Islet precursor cell (in vitro differentiated cells): Measurements from ENCODE around the gene GNS.

Source experiments
- DNase-seq: peaks from one replicate; pipeline ENCODE4 v3.0.0-alpha.2; 2018

The GNS gene

DNA sequence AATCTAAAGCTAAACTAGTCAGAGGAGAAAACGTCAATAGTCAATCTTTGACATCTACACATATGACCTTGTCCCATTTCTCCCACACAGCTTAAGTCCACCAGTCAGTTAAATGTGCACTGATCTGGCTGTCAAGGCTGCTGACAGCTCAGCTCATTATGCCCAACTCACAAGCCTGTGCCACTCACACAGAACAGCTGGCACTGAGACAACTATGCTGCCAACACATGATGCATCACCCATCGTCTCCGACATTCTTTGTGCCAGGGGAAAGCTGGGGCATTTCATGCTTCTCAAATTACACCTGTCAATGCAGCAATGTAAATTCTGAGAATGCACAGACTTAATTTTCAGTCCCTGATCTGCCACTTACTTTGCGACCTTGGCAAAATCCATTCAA lies 25.3 kb downstream of the GNS start:
- no peak for DNase-seq

DNA sequence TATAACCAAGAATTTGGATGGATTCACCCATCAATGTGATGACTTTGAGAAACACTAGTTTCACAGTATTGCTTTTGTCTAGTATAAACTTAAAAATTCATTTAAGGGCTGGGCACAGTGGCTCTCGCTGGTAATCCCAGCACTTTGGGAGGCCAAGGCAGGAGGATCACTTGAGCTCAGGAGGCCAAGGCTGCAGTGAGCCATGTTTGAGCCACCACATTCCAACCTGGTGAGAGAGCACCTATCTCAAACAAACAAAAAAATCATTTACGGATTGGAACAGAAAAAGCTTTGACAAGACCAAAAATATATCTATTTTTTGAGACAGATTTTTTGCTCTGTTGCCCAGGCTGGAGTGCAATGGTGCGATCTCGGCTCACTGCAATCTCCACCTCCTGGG lies 27.5 kb downstream of the GNS start:
- DNase-seq: no peak

GRCh38 chr12:64730588-64730969 lies 28.6 kb downstream of the GNS start:
- DNase-seq: peak; percentile 92

- no peak for DNase-seq
Observed at GRCh38 chr12:64729909-64730587, 29.2 kb downstream of the GNS start.

DNA sequence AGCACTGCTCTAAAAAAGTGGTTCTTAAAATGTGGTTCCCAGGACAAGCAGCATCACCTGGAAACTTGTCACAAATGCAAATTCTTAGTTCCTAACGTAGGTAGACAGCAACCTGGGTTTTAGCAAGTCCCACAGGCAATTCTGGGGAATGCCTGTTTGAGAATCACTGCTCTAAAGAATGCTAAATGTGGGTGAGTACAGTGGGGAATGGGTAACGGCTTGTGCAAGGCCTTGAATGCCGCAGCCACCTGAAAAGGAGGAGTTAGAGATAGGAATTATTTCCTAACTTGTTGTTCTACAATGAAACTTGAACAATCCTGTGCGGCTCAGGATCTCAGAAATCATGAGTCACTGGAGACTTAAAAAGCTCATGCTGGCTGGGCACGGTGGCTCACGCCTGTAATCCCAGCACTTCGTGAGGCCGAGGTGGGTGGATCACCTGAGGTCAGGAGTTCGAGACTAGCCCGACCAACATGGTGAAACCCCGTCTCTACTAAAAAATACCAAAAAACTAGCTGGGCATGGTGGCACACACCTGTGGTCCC lies 34.9 kb downstream of the GNS start:
- DNase-seq: no peak

DNA sequence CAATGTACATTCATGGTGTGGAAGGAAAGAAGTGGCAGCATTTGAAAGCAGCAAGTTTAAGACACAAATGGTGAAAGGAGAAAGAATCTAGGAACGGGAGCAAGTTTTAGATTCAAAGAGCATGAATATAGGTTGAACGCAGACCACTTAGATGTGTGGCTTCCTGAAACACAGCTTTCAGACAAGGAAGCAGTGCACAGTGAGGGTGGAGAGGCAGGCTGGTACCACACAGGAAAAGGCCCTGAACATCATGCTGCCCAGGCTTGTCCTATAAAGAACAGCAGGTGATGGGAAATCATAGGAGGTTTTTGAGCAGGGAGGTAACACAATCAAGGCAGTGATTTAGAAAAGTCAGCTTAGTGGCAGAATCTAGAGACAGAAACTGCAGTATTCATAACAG lies 35.6 kb downstream of the GNS start:
- no peak for DNase-seq

- peak; percentile 67 for DNase-seq
Observed at GRCh38 chr12:64722835-64723234, 36.4 kb downstream of the GNS start.

GRCh38 chr12:64720884-64721283 lies 38.3 kb downstream of the GNS start:
- DNase-seq: no peak

DNA sequence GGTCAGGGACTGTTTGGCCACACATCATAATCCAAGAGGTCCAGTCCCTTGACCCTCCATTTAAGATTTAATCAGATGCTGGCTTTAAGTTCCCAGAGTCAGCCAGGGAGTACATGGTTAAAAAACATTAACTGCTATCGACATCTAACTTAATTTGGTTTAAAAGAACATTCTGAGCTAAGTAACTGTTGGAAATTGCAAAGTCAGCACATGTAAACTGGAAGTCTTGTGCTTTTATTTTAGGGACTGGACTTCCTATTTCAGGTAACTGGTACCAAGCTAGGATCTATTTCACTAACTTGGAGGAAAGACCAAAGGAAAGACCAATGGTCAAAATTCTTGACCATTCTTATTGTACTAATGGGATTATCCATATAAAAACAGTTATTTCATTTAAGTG lies 40.6 kb downstream of the GNS start:
- no peak for DNase-seq

DNA sequence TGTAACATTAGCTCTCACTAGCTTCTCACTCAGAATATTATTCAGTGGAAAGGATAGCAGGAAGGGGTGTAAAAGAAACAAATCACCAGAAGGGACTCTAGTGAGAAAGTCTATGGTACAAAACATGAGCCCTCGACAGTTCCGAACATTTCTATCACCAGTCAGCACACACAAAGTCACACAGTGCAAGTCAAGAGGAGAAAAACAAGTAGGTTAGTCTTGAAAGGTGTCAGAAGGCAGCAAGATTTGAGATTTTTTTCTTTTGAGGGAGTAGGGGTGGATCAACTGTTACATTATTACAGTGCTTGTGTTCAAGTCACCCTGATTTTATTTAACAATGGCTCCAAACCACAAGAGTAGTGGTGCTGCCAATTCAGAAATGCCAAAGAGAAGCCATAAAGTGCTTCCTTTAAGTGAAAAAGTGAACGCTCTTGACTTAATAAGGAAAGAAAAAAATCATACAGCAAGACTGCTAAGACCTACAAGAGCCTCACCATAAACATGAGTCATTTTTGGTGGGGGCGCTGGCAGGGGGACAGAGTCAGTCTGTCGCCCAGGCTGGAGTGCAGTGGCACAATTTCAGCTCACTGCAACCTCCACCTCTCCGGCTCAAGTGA lies 42.3 kb downstream of the GNS start:
- no peak for DNase-seq

DNA sequence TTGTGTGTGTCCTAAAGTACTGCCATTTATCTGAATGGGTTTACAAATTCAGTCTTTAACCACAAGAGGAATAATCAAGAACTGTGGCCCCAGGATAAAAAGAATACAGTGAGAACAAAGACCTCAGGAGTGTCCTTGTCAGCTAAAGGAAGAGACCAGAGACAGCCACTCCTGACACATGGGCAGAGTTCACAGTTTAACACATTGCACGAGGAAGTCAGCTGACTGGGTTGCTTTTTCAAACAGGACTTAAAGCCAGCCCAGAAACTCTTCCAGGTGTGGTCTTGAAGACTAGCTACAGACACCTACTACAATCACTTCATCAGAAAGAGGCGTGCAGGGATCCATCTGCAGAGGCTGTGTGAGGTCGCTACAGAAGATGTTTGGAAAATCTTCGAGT lies 42.8 kb downstream of the GNS start:
- DNase-seq: no peak

DNA sequence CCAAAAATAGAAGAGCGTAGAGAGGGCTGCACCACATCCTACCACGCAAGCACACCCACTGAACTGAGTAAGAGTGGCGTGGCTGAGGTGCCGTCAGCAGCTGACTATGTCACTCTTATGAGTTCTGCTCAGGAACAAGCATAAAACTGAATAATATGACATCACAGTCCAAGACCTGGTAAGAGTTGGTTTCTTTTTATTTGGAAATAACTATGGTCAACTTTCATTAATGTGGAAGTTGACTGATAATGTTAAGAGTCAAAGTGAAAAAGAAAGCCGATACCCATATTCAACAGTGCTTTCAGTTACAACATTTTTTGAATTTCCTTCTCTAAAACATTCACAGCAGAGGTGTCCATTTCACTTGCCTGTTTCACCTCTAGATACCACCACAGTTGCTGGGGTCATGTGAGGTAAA lies 44.6 kb downstream of the GNS start:
- no peak for DNase-seq

- DNase-seq: no peak
Observed at GRCh38 chr12:64713376-64713775, 45.8 kb downstream of the GNS start.

- DNase-seq: no peak
Observed at GRCh38 chr12:64709429-64709828, 49.8 kb downstream of the GNS start.

GRCh38 chr12:64707926-64708325 lies 51.3 kb downstream of the GNS start:
- DNase-seq: no peak

DNA sequence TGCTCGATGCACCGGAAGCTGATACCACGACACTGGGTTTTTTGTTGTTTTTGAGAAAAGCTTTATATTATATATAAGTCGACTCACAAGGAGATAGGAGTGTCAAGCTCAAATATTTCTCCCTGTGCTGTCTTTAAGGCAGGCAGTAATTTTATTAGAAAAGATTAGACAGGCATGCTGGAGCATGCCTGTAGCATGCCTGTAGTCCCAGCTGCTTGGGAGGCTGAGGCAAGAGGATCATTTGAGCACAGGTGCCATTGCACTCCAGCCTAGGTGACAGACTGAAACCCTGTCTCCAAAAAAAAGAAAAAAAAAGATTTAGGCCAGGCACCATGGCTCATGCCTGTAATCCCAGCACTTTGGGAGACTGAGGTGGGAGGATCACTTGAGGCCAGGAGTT lies 51.8 kb downstream of the GNS start:
- no peak for DNase-seq

GRCh38 chr12:64706857-64707256 lies 52.3 kb downstream of the GNS start:
- no peak for DNase-seq

DNA sequence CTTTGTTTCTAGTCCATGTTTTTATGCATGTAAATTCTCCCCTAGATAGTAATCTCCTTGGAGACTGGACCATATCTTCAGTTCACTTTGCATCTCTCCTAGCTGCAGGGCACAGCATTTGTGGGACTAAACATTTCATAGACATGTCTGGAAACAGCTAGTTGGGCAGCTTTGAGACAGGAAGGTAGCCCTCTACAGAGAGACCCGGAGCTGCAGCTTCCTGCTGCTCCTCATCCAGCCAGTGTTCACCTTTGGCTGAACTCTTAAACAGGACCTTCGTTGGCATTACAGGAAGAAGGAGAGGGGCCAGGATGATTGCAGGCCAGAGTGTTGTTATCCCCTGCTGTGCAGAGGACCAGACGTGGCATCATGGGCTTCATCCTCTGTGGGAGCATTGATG lies 52.9 kb downstream of the GNS start:
- peak; percentile 56 for DNase-seq

DNA sequence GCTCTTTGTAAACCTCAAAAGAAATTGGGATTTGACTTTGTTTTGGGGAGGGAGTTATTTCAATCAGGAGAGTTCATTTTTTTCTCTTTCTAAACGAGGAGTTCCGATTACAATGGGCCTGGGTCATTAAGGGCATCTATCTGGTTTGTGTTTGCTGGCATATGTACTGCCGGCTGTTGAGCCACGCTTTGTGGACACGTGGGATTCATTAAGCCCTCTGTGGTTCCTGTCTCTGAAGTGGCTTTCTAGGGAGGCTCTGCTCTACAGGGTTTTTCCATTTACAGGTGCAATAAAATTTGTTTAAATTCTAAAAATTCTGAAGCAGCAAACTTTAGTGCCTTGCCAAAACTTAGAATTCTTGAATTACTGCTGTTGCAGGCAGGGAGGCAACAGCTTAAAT lies 57.9 kb downstream of the GNS start:
- no peak for DNase-seq

DNA sequence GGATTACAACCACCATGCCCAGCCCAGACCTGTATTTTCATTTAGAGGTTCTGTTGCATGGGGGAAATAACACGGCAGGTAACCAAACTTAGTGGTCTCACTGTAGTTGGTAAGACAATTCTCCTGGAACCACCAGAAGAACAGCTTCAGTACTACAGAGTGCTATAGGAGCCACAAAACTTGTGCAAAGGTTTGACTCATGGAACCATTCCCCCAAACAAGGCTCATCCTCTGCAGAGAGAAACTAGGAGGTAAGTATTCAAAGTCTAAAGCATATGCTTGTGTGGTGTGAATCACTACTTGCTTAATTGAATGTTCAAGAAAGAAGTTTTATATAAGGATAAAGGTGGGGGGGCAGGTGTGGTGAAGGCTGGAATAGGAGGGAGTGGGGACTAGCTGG lies 58.7 kb downstream of the GNS start:
- no peak for DNase-seq

DNA sequence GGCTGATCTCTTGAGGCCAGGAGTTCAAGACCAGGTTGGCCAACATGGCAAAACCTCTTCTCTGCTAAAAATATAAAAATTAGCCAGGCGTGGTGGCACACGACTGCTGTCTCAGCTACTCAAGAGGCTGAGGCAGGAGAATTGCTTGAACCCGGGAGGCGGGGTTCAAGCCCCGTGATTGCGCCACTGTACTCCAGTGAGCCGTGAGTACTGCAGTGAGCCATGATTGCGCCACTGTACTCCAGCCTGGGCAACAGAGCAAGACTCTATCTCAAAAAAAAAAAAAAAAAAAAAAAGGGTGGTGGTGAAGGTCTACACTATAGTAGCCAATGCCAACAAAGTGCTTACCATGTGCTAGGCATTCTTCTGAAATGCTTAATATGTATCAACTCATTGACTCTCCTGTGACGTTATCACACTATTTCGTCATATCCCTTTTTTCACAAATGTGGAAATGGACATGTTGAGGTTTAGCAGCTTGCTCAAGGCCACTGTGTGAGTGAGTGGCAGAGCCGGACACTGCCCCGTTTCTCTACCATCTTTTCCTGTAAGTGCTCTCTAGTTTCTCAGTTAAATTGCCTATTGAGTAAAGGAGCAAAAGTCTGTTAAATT lies 59.6 kb downstream of the GNS start:
- no peak for DNase-seq

DNA sequence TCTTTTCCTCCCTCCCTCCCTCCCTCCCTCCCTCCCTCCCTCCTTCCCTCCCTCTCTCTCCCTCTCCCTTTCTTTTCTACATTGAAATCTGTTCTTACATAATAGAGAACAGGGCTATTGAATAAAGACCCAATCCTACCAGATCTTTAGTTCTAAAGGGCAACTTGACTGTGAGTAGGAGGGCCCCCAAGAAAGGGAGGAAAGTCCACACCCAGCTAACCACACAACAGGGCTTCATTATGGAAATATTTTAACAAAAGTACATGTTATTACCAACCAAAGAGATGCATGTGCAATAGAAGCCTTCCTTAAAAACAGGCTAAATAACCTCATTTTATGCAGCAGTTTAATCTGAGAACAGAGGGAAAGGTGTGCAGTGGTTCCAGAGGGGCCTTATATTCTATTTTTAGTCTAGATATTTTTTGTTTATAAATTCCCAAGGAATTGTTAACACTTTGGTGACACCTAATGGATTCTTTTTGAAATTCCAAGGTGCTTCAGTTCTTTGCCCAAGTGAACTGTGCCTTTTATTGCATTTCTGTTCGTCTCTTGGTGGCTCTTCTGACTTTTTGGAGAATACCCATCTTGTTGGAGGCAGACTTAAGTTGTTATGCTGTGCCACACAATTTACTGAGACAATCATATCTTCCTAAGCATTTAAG lies 63.0 kb downstream of the GNS start:
- no peak for DNase-seq

DNA sequence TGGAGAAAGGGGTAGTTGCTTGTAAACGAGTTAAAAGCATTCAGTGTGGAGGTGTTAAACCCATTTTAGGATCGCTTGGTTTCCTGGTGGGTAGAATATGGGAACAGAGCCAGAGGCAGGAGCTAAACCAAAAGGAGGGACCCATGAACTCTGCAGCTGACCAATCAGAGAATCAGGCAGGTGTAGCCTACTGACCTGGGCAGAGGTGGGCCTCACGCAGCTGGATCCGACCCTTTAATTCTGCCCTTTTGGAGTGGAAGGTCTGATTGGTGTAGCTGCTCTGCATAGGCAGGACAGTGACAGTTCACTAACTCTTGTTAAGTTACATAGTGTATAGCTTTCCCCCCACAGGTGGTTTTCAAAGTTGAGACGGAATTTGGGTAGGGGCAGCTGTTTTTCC lies 63.7 kb downstream of the GNS start:
- no peak for DNase-seq
